Measurements from ENCODE around the gene CYP4Z1.
"Not testable (repeated sequence)": the region's sequence is repeated elsewhere in the genome, so short reads cannot be mapped to it uniquely, and the experiment has no call there.

Gene CYP4Z1

DNA sequence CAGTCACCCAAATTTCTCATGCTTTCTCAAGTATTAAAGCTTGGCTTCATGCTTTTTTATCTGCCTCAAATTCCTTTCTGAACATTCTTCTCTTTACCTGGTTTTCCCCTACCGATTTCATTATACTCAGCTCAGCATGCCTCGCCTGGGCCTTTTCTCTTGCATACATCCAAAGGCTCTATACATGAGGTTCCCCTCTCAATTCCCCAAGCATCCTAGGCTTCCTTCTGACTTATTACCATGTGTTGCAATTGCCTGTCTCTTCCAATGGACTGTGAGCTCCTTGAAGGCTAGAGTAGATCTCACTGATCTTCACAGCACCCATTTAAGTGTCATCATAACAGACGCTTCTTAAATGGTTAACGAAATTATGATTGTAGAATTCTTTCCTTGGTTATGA lies 46.1 kb downstream of the CYP4Z1 start:
- Histone ChIP-seq H2AFZ (ENCODE audit: low read depth, low read length, severe bottlenecking) (no peak overlapping the region), H3K9ac (ENCODE audit: low read length) (no peak overlapping the region), H3K9me3 (ENCODE audit: insufficient read depth, low read length) (no peaks in the 10 kb centered on the region), H3K79me2 (ENCODE audit: insufficient read depth, low read length) (no peaks in the 10 kb centered on the region), H3K4me2 (ENCODE audit: low read depth, low read length, poor library complexity, severe bottlenecking) (no peak overlapping the region), H3K4me3 (ENCODE audit: insufficient read depth, low read length, poor library complexity, severe bottlenecking) (no peak overlapping the region), H3K9me2 (replicated peaks; ENCODE audit: insufficient read depth, low read length) (no peaks in the 10 kb centered on the region), H3K27ac (ENCODE audit: low read depth, low read length) (no peak overlapping the region), H4K20me1 (ENCODE audit: low read depth, low read length) (no peaks in the 10 kb centered on the region), H3K36me3 (ENCODE audit: low read length) (no peaks in the 10 kb centered on the region), H3K27me3 (ENCODE audit: low read length) (no peaks in the 10 kb centered on the region), H3F3A (ENCODE audit: insufficient read depth) (no peaks in the 10 kb centered on the region)
- TF ChIP-seq, protein P1, sequence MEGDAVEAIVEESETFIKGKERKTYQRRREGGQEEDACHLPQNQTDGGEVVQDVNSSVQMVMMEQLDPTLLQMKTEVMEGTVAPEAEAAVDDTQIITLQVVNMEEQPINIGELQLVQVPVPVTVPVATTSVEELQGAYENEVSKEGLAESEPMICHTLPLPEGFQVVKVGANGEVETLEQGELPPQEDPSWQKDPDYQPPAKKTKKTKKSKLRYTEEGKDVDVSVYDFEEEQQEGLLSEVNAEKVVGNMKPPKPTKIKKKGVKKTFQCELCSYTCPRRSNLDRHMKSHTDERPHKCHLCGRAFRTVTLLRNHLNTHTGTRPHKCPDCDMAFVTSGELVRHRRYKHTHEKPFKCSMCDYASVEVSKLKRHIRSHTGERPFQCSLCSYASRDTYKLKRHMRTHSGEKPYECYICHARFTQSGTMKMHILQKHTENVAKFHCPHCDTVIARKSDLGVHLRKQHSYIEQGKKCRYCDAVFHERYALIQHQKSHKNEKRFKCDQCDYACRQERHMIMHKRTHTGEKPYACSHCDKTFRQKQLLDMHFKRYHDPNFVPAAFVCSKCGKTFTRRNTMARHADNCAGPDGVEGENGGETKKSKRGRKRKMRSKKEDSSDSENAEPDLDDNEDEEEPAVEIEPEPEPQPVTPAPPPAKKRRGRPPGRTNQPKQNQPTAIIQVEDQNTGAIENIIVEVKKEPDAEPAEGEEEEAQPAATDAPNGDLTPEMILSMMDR (IDR thresholded peaks at IDR 0.05; ENCODE audit: insufficient read depth, low read length, poor library complexity, severe bottlenecking), result no peak
- TF ChIP-seq EZH2phosphoT487 (conservative IDR thresholded peaks at IDR 0.05; ENCODE audit: low read length), result no peak

DNA sequence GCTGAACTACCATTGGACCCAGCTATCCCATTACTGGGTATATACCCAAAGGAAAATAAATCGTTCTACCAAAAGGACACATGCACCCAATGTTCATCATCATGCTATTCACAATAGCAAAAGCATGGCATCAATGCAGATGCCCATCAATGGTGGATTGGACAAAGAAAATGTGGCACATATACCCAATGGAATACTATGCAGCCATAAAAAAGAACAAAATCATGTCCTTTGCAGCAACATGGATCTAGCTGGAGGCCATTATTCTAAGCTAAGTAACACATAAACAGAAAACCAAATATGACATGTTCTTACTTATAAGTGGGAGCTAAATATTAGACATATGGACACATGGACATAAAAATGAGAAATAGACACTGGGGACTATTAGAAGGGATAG lies 54.0 kb downstream of the CYP4Z1 start:
- H4K20me1 ChIP-seq (ENCODE audit: low read depth, low read length); H3K9me3 ChIP-seq (ENCODE audit: insufficient read depth, low read length); H3K27me3 ChIP-seq (ENCODE audit: low read length); H3K9me2 ChIP-seq (replicated peaks; ENCODE audit: insufficient read depth, low read length); H3K4me3 ChIP-seq (ENCODE audit: insufficient read depth, low read length, poor library complexity, severe bottlenecking); H3K79me2 ChIP-seq (ENCODE audit: insufficient read depth, low read length); H3K36me3 ChIP-seq (ENCODE audit: low read length); H3K4me2 ChIP-seq (ENCODE audit: low read depth, low read length, poor library complexity, severe bottlenecking); H3F3A ChIP-seq (ENCODE audit: insufficient read depth); H3K27ac ChIP-seq (ENCODE audit: low read depth, low read length); H3K9ac ChIP-seq (ENCODE audit: low read length); H2AFZ ChIP-seq (ENCODE audit: low read depth, low read length, severe bottlenecking): not testable (repeated sequence)

DNA sequence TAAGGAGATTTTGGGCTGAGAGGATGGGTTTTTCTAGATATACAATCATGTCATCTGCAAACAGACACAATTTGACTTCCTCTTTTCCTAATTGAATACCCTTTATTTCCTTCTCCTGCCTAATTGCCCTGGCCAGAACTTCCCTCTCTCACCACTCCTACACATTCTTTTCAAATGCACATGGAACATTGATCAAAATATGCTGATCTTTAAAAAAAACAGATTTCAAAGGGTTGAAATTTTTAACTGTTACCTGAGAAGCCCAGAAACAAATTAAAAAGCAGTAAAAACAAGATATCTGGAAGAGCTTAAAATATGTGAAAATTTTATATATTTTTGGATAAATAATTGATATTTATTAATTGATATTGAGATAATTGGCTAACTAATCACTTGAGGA lies 57.8 kb downstream of the CYP4Z1 start:
- H3K27me3 ChIP-seq (ENCODE audit: low read length); H4K20me1 ChIP-seq (ENCODE audit: low read depth, low read length); H3K4me2 ChIP-seq (ENCODE audit: low read depth, low read length, poor library complexity, severe bottlenecking); H3K79me2 ChIP-seq (ENCODE audit: insufficient read depth, low read length); H3F3A ChIP-seq (ENCODE audit: insufficient read depth); H3K9me2 ChIP-seq (replicated peaks; ENCODE audit: insufficient read depth, low read length); H3K9me3 ChIP-seq (ENCODE audit: insufficient read depth, low read length); H3K9ac ChIP-seq (ENCODE audit: low read length); H3K27ac ChIP-seq (ENCODE audit: low read depth, low read length); H3K36me3 ChIP-seq (ENCODE audit: low read length); H3K4me3 ChIP-seq (ENCODE audit: insufficient read depth, low read length, poor library complexity, severe bottlenecking); H2AFZ ChIP-seq (ENCODE audit: low read depth, low read length, severe bottlenecking): not testable (repeated sequence)

DNA sequence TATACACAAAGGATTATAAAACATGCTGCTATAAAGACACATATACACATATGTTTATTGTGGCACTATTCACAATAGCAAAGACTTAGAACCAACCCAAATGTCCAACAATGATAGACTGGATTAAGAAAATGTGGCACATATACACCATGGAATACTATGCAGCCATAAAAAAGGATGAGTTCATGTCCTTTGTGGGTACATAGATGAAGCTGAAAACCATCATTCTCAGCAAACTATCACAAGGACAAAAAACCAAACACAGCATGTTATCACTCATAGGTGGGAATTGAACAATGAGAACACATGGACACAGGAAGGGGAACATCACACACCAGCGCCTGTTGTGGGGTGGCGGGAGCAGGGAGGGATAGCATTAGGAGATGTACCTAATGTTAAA lies 60.0 kb downstream of the CYP4Z1 start:
- H3K9ac ChIP-seq (ENCODE audit: low read length); H3F3A ChIP-seq (ENCODE audit: insufficient read depth); H3K9me2 ChIP-seq (replicated peaks; ENCODE audit: insufficient read depth, low read length); H3K4me2 ChIP-seq (ENCODE audit: low read depth, low read length, poor library complexity, severe bottlenecking); H4K20me1 ChIP-seq (ENCODE audit: low read depth, low read length); H3K27ac ChIP-seq (ENCODE audit: low read depth, low read length); H2AFZ ChIP-seq (ENCODE audit: low read depth, low read length, severe bottlenecking); H3K79me2 ChIP-seq (ENCODE audit: insufficient read depth, low read length); H3K27me3 ChIP-seq (ENCODE audit: low read length); H3K36me3 ChIP-seq (ENCODE audit: low read length); H3K4me3 ChIP-seq (ENCODE audit: insufficient read depth, low read length, poor library complexity, severe bottlenecking); H3K9me3 ChIP-seq (ENCODE audit: insufficient read depth, low read length): not testable (repeated sequence)

- Histone ChIP-seq H3K36me3 (ENCODE audit: low read length) (no peaks in the 10 kb centered on the region), H3K9me2 (replicated peaks; ENCODE audit: insufficient read depth, low read length) (no peaks in the 10 kb centered on the region), H4K20me1 (ENCODE audit: low read depth, low read length) (no peaks in the 10 kb centered on the region), H3K79me2 (ENCODE audit: insufficient read depth, low read length) (no peaks in the 10 kb centered on the region), H3K9me3 (ENCODE audit: insufficient read depth, low read length) (no peaks in the 10 kb centered on the region), H3K27ac (ENCODE audit: low read depth, low read length) (no peak overlapping the region), H2AFZ (ENCODE audit: low read depth, low read length, severe bottlenecking) (no peak overlapping the region), H3K27me3 (ENCODE audit: low read length) (no peaks in the 10 kb centered on the region), H3K9ac (ENCODE audit: low read length) (no peak overlapping the region), H3K4me2 (ENCODE audit: low read depth, low read length, poor library complexity, severe bottlenecking) (no peak overlapping the region), H3F3A (ENCODE audit: insufficient read depth) (no peaks in the 10 kb centered on the region), H3K4me3 (ENCODE audit: insufficient read depth, low read length, poor library complexity, severe bottlenecking) (no peak overlapping the region)
- TF ChIP-seq, protein P1 (IDR thresholded peaks at IDR 0.05; ENCODE audit: insufficient read depth, low read length, poor library complexity, severe bottlenecking), result no peak
- no peak for TF ChIP-seq EZH2phosphoT487 (conservative IDR thresholded peaks at IDR 0.05; ENCODE audit: low read length)
These were observed 61.2 kb downstream of the CYP4Z1 start for GRCh38 chr1:47128221-47128620.

DNA sequence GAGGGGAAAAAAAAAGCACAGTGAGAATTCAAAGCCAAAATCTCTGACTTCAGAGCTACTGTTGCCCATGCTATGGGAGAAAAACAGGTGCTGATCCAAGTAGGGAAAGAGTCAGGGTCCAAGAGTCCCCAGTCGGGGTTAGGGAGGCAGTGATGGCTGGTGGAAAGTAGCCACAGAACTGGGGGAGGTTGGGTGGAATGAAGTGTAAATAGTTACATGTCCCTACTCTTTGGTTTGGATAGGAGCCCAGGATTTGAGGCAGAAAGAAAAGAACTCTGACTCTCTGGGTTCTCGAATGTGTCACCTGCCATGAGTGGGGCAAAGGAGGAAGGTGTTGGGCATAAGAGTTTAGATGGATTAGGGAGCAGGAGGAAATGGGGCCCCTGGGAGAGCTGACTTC lies 61.8 kb downstream of the CYP4Z1 start:
- not testable (repeated sequence) for H3K9me2 ChIP-seq (replicated peaks; ENCODE audit: insufficient read depth, low read length); H3K9ac ChIP-seq (ENCODE audit: low read length); H4K20me1 ChIP-seq (ENCODE audit: low read depth, low read length); H3K36me3 ChIP-seq (ENCODE audit: low read length); H3K9me3 ChIP-seq (ENCODE audit: insufficient read depth, low read length); H3K4me3 ChIP-seq (ENCODE audit: insufficient read depth, low read length, poor library complexity, severe bottlenecking); H3K79me2 ChIP-seq (ENCODE audit: insufficient read depth, low read length); H2AFZ ChIP-seq (ENCODE audit: low read depth, low read length, severe bottlenecking); H3F3A ChIP-seq (ENCODE audit: insufficient read depth); H3K4me2 ChIP-seq (ENCODE audit: low read depth, low read length, poor library complexity, severe bottlenecking); H3K27ac ChIP-seq (ENCODE audit: low read depth, low read length); H3K27me3 ChIP-seq (ENCODE audit: low read length)

Measured in SU-DHL-6 (cell line).